Mucosa of descending colon (tissue), 3 donors: ENCODE data around the gene GZMA. TPM values are rescaled to one million over a fixed set of nuclear protein-coding genes. Genes with fewer than 3 reads are reported as not detected.

Experiments
- ATAC-seq: fragments of 200-7000 bp; cut with Tn5 transposase; one replicate; pipeline ENCODE4 v1.9.1; 2020; ENCODE audit warnings: mild to moderate bottlenecking, moderate library complexity
- DNase-seq, 3 donors: peaks; one replicate each; pipeline ENCODE4 v3.0.0-alpha.2; 2020
- H3K36me3 ChIP-seq: fragments of 200-600 bp; one replicate; pipeline ENCODE4 v1.8.0; 2021; ENCODE audit warnings: low read depth, mild to moderate bottlenecking
- H3K4me1 ChIP-seq: fragments of 200-600 bp; one replicate; pipeline ENCODE4 v1.8.0; 2021; ENCODE audit warnings: low read depth, mild to moderate bottlenecking
- H3K4me3 ChIP-seq: fragments of 200-600 bp; one replicate; pipeline ENCODE4 v1.8.0; 2021; ENCODE audit warnings: mild to moderate bottlenecking
- H3K9me3 ChIP-seq: fragments of 200-600 bp; one replicate; pipeline ENCODE4 v1.8.0; 2021; ENCODE audit warnings: mild to moderate bottlenecking
- intact Hi-C, 2 donors: fragments of 100-400 bp; cut with DNase I in 1 of 2; cut with micrococcal nuclease in 1 of 2; formaldehyde crosslinking; loops; one replicate each; pipeline versions ENCODE4 v1.11.0 to v1.11.1; 2022; cut with DNase I, micrococcal nuclease
- total RNA-seq, 3 donors: library from RNA; stranded (reverse); fragmentation: NEBNext Ultra II Directional in 2 of 3; extraction: Animal tissue kit (Norgen Biotek cat#: 25700) in 2 of 3; gene quantifications; one replicate each; pipeline versions ENCODE4 v1.2.1 to v1.2.4, GENCODE V29; 2021 to 2023
- TF ChIP-seq, protein P1 (sequence below): fragments of 200-600 bp; IDR thresholded peaks from one replicate; pipeline ENCODE4 v1.8.0; 2022; ENCODE audit warnings: antibody characterized with exemption, mild to moderate bottlenecking
- donor health status: DM: no; HTN: no; CAD: no; lungs with moderate emphysema.
- donor health status: DM: no; HTN: no; CAD: no.
- donor health status: DM: no; HTN: yes; CAD: no.

The GZMA gene
- total RNA-seq, 3 donors from 2014 or later, result 9.0 to 17.2 (median 9.3) TPM

DNA sequence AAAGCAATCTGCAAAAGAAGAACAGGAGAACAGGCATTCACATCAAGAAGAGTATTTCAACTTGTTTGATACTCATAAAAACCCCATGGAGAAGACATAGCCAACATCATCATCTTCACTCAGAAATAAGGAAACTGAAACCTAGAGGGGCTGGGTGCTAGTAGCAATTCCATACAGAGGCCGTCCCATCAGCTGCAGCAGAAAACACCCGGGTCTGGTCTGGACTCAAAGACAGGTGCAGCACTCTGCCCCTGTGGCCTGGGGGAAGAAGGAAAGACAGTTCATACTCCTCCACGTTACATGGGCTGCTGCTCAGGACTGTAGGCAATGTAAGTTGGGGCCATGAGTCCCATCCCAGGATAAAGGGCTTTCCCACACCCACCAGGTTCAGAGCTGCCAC is 11.6 kb downstream of the GZMA start:
- Histone ChIP-seq H3K4me3 (no peak overlapping the region), H3K4me1 (no peaks in the 10 kb centered on the region), H3K9me3 (no peaks in the 10 kb centered on the region), H3K36me3 (no peaks in the 10 kb centered on the region)
- no peak for ATAC-seq
- intact Hi-C loops, result no loop called here
- TF ChIP-seq, protein P1, sequence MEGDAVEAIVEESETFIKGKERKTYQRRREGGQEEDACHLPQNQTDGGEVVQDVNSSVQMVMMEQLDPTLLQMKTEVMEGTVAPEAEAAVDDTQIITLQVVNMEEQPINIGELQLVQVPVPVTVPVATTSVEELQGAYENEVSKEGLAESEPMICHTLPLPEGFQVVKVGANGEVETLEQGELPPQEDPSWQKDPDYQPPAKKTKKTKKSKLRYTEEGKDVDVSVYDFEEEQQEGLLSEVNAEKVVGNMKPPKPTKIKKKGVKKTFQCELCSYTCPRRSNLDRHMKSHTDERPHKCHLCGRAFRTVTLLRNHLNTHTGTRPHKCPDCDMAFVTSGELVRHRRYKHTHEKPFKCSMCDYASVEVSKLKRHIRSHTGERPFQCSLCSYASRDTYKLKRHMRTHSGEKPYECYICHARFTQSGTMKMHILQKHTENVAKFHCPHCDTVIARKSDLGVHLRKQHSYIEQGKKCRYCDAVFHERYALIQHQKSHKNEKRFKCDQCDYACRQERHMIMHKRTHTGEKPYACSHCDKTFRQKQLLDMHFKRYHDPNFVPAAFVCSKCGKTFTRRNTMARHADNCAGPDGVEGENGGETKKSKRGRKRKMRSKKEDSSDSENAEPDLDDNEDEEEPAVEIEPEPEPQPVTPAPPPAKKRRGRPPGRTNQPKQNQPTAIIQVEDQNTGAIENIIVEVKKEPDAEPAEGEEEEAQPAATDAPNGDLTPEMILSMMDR, result no peak
- DNase-seq, result no peak

DNA sequence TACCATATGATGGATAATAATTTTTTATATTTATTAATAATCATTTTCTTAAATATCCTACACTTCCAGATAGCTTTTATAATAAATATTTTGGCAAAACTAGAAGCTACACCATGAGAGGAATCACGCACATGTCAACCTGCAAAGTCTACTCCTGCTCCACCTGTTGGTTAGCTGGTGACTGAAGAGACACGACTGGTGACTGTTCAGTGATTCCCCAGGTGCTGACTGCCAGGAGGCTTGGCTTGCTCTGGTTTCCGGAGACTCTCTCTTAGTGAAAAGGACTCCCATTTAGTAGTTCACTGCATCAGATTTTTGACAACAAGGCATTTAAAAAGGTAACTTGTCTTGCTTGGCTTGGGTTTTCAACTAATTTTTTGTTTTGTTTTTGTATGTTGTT is 20.9 kb downstream of the GZMA start:
- H3K4me1 ChIP-seq, result no peaks in the 10 kb centered on the region
- intact Hi-C loops, result no loop called here
- DNase-seq (no peak), ATAC-seq (no peak)
- H3K4me3 ChIP-seq, result no peak overlapping the region
- TF ChIP-seq, protein P1, result no peak
- H3K36me3 ChIP-seq, result no peaks in the 10 kb centered on the region
- no peaks in the 10 kb centered on the region for H3K9me3 ChIP-seq

DNA sequence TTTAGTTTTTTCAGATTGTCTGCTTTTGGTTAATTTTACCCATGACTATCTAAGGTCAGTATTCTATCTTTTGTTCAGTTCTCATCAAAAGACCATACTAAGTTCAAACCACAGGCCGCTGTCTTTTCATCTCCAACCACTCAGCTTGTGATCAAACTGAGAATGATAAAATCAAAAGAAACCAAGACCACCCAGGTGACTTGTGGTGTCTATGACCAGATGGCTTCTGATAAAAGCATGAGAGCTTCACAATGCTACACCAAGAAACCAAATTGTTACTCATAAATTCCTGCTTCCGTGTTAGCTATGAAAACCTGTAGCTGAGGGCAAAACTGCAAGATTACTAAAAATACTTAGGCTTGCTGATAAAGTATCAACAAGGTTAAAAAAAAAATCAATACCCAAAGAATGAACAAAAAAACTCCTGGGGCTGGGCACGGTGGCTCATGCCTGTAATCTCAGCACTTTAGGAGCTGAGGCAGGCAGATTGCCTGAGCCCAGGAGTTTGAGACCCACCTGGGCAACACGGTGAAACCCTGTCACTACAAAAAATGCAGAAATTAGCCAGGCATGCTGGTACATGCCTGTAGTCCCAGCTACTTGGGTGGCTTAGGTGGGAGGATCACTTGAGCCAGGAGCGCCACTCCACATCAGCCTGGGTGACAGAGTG is 31.7 kb downstream of the GZMA start:
- intact Hi-C loops, result no loop called here

DNA sequence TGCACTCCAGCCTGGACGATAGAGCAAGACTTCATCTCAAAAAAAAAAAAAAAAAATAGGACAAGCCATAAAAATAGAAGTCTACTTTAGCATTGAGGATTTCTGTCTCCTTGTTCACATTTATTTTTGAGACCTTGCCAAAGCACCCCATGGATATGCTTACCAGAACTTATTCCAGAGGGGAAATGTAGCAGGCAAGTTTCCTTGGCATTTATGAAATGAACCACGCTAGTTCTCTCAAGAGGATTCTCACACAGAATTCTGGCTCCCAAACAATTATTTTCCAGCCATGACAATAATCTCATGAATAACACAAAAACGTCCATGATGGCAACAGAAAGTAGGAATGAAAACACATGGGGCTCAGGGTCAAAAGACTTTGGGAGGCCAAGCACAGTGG is 34.1 kb downstream of the GZMA start:
- Histone ChIP-seq H3K36me3 (no peaks in the 10 kb centered on the region), H3K4me1 (no peaks in the 10 kb centered on the region), H3K9me3 (no peaks in the 10 kb centered on the region), H3K4me3 (no peak overlapping the region)
- DNase-seq, result no peak
- intact Hi-C loops, result no loop called here
- TF ChIP-seq, protein P1, result no peak
- ATAC-seq, result no peak

More for the DNA sequence above, 31.7 kb downstream of the GZMA start:
- no peaks in the 10 kb centered on the region for H3K9me3 ChIP-seq
- H3K4me1 ChIP-seq, result no peaks in the 10 kb centered on the region
- no peaks in the 10 kb centered on the region for H3K36me3 ChIP-seq
- ATAC-seq (no peak), DNase-seq (no peak)
- TF ChIP-seq, protein P1, result no peak
- no peak overlapping the region for H3K4me3 ChIP-seq

DNA sequence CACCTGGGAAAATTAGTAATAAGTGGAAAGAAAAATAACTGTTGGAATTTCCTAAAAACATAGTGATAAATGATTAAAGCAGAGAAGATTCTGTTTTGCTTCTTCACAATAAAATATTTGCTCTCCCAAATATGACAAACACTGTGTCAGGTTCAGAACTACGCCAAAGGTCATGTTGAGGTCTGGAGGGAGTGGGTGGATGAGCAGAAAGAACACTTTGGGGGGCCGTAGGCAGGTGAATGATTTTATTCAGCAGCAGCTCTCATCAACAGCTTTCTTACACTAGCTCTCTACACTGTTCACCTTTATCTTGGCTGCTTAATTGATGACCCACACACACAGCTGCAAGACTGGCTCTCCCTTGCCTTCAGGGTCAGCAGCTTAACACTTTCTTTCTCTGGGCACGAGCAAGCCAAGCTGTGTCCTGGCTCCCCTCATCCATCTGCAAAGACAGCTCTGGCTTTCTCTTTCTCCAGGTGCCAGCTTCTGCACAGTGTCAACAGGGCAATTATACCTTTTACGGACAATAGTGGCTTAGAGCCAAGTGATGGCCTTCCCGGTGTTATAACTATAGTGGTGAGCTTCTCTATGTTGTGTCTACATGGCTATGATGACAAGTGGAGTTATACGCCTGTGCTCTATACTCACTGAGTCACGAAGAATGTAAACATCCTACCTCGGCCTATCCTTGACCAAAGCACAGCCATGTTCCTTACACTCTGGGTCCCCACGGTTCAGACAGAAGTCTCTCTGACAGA is 38.6 kb downstream of the GZMA start:
- no peaks in the 10 kb centered on the region for H3K9me3 ChIP-seq
- ATAC-seq (no peak), DNase-seq (no peak)
- H3K36me3 ChIP-seq, result no peaks in the 10 kb centered on the region
- H3K4me1 ChIP-seq, result no peaks in the 10 kb centered on the region
- TF ChIP-seq, protein P1, result no peak
- H3K4me3 ChIP-seq, result no peak overlapping the region
- intact Hi-C loops, result loop anchor here (10.0 kb wide), 2 partner anchors 196 to 236 kb away; no protein-coding TSS in a partner anchor
